ENCODE data around the gene ARMC9. TPM values are rescaled to one million over a fixed set of nuclear protein-coding genes. Genes with fewer than 3 reads are reported as not detected.
"Not testable (repeated sequence)": the region's sequence is repeated elsewhere in the genome, so short reads cannot be mapped to it uniquely, and the experiment has no call there.

ARMC9 gene
- total and polyA plus RNA-seq, 11 donors: 0.95 to 4.7 (median 2.4) TPM

DNA sequence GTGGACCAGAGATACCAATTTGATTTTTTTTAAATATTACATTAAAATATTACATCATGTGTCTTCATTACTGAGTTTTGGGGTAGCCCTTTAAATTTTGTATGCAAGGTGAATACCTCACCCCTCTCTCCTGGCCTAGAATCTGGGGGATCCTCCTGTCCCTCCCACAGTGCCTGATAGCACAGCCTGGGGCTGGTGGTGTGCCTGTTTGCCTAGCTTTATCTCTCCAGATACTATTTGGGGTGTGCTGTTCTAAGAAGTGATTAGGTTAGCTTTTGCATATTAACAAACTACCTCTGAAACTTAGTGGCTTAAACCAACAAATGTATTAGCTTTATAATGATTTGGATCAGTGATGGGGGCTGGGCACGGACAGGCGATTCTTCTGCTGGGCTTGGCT is 176.3 kb downstream of the ARMC9 start:
- no peak overlapping the region for H3K4me3 ChIP-seq
- H3K27ac ChIP-seq: no peak overlapping the region
- WGBS, 4 donors: 92 to 100% (median 97%) methylated on average over 2 of the region's 2 CpGs
- H3K4me1 ChIP-seq: peaks cover 0 to 18% (median 3%) of the 10 kb centered on the region in 12 donors
- TF ChIP-seq, protein P1, sequence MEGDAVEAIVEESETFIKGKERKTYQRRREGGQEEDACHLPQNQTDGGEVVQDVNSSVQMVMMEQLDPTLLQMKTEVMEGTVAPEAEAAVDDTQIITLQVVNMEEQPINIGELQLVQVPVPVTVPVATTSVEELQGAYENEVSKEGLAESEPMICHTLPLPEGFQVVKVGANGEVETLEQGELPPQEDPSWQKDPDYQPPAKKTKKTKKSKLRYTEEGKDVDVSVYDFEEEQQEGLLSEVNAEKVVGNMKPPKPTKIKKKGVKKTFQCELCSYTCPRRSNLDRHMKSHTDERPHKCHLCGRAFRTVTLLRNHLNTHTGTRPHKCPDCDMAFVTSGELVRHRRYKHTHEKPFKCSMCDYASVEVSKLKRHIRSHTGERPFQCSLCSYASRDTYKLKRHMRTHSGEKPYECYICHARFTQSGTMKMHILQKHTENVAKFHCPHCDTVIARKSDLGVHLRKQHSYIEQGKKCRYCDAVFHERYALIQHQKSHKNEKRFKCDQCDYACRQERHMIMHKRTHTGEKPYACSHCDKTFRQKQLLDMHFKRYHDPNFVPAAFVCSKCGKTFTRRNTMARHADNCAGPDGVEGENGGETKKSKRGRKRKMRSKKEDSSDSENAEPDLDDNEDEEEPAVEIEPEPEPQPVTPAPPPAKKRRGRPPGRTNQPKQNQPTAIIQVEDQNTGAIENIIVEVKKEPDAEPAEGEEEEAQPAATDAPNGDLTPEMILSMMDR (IDR thresholded peaks at IDR 0.05): no peak
- no peak for TF ChIP-seq POLR2A (IDR thresholded peaks at IDR 0.05)
- H3K27me3 ChIP-seq: no peaks in the 10 kb centered on the region
- intact Hi-C loops (cut with DNase I): no loop called here
- H3K9me3 ChIP-seq: no peaks in the 10 kb centered on the region
- ATAC-seq (no peak), DNase-seq (no peak)
- no peaks in the 10 kb centered on the region for H3K36me3 ChIP-seq

GRCh38 chr2:231375994-231376615 is 177.7 kb downstream of the ARMC9 start:
- H3K27me3 ChIP-seq; H3K4me1 ChIP-seq; H3K36me3 ChIP-seq; H3K27ac ChIP-seq; ATAC-seq; intact Hi-C loops (cut with DNase I); H3K9me3 ChIP-seq; H3K4me3 ChIP-seq: not testable (repeated sequence)
- WGBS, 4 donors: 57 to 64% (median 60%) methylated on average over 11 of the region's 11 CpGs
- DNase-seq: peak in 1 of 5 donors; percentile 20

DNA sequence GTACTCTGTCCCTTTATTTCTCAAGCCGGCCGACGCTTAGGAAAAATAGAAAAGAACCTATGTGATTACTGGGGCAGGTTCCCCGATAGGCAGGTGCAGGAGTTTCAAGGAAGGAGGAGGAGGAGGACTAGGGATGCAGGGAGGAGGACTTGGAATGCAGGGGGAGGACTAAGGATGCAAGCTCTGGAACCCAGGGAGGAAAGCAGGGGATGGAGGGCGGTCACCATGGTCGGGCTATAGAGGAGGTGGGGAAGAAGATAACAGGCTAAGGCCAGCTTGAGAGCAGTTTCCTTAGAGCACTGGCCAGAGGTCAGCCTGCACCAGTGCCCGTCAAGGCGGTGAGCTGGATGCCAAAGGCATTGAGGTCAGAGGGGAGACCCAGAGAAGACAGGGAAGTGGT is 178.4 kb downstream of the ARMC9 start:
- Histone ChIP-seq H3K4me3 (no peak overlapping the region), H3K27me3 (no peaks in the 10 kb centered on the region), H3K9me3 (no peaks in the 10 kb centered on the region), H3K4me1 (peaks cover 0 to 5% (median 0%) of the 10 kb centered on the region in 12 donors), H3K27ac (no peak overlapping the region), H3K36me3 (no peaks in the 10 kb centered on the region)
- WGBS, 4 donors: 70 to 81% (median 79%) methylated on average over 8 of the region's 8 CpGs
- intact Hi-C loops (cut with DNase I): no loop called here
- no peak for ATAC-seq
- TF ChIP-seq, protein P1 (IDR thresholded peaks at IDR 0.05): no peak
- TF ChIP-seq POLR2A (IDR thresholded peaks at IDR 0.05): no peak
- no peak for DNase-seq

DNA sequence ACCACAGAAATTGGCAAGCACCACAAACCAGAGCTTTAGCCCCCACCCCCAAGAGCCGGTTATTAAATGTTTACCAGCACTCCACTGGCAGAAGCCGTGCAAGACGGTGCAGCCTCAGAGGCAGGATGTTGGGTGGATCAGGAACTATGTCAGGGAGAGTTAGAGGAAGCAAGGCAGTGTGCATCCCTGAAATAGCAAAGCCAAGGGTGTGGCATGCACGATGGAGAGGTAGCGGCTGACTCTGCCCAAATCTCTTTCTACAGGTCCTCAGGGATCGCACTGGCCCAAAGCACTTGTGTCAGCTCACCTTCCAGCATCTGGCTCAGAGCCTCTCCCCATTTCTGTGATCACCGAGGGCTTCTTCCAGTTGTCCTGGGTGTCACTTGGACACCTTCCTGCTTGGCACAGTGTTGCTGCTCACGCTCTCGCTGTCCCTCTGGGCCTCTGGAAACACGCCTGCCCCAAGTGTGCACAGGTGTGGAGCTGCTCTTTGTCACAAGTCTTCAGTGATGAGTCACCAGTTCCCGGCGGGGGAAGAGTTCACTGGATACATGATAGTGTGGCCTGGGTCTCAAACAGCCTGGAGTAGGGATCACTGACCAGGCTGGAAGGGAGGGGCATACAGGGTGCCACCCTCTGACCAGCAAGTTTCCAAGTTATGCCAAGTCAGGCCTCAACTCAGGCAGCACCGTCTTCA is 179.7 kb downstream of the ARMC9 start:
- no peaks in the 10 kb centered on the region for H3K27me3 ChIP-seq
- no peak overlapping the region for H3K4me3 ChIP-seq
- 66 to 74% (median 68%) methylated on average over 13 of the region's 13 CpGs for WGBS, 4 donors
- intact Hi-C loops (cut with DNase I): no loop called here
- TF ChIP-seq POLR2A (IDR thresholded peaks at IDR 0.05): no peak
- TF ChIP-seq, protein P1 (IDR thresholded peaks at IDR 0.05): no peak
- peak in 3 of 4 donors; percentile 38 to 47 (median 40) for ATAC-seq
- DNase-seq: no peak
- H3K36me3 ChIP-seq: no peaks in the 10 kb centered on the region
- peaks cover 0 to under 1% (median 0%) of the 10 kb centered on the region in 12 donors for H3K4me1 ChIP-seq
- H3K27ac ChIP-seq: no peak overlapping the region
- H3K9me3 ChIP-seq: no peaks in the 10 kb centered on the region

All from heart left ventricle (tissue), 16 donors.